Measurements from ENCODE around the gene NOTCH1.

DNA sequence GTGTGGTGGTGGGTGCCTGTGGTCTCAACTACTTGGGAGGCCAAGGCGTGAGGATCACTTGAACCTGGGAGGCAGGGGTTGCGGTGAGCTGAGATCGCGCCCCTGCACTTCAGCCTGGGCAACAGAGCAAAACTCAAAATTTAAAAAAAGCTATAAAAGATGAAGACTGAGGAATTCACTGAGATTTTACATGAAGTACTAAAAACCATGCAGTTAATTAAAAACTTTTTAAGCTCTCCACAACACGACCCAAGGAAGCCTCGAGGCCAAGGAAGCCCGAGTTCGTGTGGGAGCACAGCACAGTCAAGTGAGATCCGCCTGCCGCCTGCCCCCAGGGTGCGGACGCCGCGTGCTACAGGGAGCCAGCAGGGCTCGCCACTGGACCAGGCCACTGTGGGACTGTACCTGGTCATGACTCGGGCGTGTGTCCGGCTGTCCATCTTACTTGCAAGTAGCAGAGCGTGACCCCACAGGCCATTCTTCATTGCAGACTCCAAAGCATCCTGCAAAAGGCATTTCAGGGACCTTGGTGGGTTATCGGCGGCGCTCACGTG is 85.0 kb downstream of the NOTCH1 start:
- TF ChIP-seq, protein P1, sequence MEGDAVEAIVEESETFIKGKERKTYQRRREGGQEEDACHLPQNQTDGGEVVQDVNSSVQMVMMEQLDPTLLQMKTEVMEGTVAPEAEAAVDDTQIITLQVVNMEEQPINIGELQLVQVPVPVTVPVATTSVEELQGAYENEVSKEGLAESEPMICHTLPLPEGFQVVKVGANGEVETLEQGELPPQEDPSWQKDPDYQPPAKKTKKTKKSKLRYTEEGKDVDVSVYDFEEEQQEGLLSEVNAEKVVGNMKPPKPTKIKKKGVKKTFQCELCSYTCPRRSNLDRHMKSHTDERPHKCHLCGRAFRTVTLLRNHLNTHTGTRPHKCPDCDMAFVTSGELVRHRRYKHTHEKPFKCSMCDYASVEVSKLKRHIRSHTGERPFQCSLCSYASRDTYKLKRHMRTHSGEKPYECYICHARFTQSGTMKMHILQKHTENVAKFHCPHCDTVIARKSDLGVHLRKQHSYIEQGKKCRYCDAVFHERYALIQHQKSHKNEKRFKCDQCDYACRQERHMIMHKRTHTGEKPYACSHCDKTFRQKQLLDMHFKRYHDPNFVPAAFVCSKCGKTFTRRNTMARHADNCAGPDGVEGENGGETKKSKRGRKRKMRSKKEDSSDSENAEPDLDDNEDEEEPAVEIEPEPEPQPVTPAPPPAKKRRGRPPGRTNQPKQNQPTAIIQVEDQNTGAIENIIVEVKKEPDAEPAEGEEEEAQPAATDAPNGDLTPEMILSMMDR (IDR thresholded peaks at IDR 0.05; ENCODE audit: insufficient read depth, low read length, poor library complexity, severe bottlenecking): no peak
- no peak for TF ChIP-seq EZH2phosphoT487 (conservative IDR thresholded peaks at IDR 0.05; ENCODE audit: low read length)
